ENCODE measurements around the gene XPO6. TPM values are rescaled to one million over a fixed set of nuclear protein-coding genes. Genes with fewer than 3 reads are reported as not detected.

XPO6 gene
- total RNA-seq, 3 donors from 2014 or later (not counting 1 experiment from before 2014, with no cell fraction given): 233 to 321 (median 240) TPM

DNA sequence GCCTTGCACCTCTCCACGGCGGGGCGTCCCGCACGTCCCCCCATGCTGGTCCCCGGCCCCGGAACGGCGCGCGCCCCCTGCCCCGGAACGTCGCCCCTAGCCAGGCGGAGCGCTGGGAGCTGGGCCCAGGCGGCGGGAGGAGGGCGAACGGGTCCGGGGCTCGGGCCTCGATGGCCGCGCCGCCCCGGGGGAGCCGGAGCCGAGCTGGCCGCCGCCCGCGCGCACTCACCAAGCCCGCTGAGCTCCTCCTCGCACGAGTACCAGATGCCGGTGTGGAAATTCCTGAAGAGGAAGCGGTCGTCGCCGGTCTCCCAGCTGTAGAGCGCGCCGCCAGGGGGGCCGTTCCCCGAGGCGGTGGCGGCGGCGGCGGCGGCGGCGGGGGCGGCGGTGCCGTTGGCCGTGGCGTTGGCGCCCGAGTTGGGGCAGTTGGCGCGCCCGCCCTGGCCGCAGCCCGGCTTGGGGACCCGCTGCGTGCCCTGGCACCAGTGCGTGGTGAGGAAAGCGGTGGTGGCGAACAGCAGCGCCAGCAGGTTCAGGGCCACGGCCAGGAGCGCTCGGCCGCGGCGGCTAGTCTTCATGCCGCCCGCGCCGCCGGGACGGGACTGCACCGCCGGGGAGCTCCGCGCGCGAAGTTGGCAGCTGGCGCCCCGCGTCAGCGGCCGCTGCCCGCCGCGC lies 148.8 kb downstream of the XPO6 start:
- intact Hi-C loops (cut with micrococcal nuclease): no loop called here
- Histone ChIP-seq H3K4me3 (ENCODE audit: low read length) (no peak overlapping the region), H3K27ac (ENCODE audit: low read length) (no peak overlapping the region), H3K4me1 (ENCODE audit: control insufficient read depth, insufficient read depth, low read length) (no peaks in the 10 kb centered on the region), H3K9me3 (ENCODE audit: control insufficient read depth, insufficient read depth, low read length) (no peaks in the 10 kb centered on the region), H3K36me3 (ENCODE audit: control insufficient read depth, insufficient read depth, low read length) (no peaks in the 10 kb centered on the region), H3K27me3 (ENCODE audit: control insufficient read depth, insufficient read depth, low read length) (peaks cover 3% of the 10 kb centered on the region)
- DNase-seq (no peak), ATAC-seq (no peak)
- WGBS (ENCODE audit: insufficient coverage): under 1% methylated on average over 99 of the region's 99 CpGs
- H3K36me3 Mint-ChIP-seq: no peaks in the 10 kb centered on the region
- H3K27me3 Mint-ChIP-seq (ENCODE audit: low read depth in 2 of 2): peaks cover 47 to 56% of the 10 kb centered on the region in 2 donors
- no peaks in the 10 kb centered on the region for H3K9me3 Mint-ChIP-seq
- no peaks in the 10 kb centered on the region for H3K4me1 Mint-ChIP-seq
- TF ChIP-seq, protein P1, sequence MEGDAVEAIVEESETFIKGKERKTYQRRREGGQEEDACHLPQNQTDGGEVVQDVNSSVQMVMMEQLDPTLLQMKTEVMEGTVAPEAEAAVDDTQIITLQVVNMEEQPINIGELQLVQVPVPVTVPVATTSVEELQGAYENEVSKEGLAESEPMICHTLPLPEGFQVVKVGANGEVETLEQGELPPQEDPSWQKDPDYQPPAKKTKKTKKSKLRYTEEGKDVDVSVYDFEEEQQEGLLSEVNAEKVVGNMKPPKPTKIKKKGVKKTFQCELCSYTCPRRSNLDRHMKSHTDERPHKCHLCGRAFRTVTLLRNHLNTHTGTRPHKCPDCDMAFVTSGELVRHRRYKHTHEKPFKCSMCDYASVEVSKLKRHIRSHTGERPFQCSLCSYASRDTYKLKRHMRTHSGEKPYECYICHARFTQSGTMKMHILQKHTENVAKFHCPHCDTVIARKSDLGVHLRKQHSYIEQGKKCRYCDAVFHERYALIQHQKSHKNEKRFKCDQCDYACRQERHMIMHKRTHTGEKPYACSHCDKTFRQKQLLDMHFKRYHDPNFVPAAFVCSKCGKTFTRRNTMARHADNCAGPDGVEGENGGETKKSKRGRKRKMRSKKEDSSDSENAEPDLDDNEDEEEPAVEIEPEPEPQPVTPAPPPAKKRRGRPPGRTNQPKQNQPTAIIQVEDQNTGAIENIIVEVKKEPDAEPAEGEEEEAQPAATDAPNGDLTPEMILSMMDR (IDR thresholded peaks at IDR 0.05): no peak
- H3K4me3 Mint-ChIP-seq: no peak overlapping the region
- no peak overlapping the region for H3K27ac Mint-ChIP-seq

DNA sequence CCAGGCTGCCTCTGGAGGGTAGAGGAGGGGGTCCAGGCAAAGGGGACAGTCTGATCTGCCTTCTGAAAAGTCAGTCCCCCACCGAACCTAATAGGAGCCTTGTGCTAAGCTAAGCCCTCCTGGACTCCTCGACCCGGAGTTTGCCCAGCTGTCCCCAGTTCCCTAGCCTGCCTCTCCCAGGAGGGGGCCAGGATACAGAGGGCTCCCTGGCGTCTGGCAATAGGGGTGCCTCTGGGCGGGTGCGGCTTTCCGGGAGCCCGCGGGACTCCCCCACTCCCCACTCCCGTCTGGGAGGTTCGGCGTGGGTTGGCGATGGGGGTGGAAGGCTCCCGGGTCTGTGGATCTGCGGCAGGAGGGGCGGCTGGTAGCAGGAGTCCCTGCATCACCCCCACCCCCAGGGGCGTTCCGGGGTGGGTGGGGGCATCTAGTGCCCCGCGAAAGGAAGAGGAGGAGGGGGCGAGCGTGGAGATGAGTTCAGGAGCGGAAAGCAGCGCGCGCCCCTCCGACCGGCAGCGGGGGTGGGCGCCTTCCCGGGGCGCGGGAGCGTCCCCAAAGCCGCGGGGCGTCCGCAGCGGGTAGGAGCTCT lies 149.4 kb downstream of the XPO6 start:
- Histone ChIP-seq H3K4me1 (ENCODE audit: control insufficient read depth, insufficient read depth, low read length) (no peaks in the 10 kb centered on the region), H3K4me3 (ENCODE audit: low read length) (no peak overlapping the region), H3K27ac (ENCODE audit: low read length) (no peak overlapping the region), H3K36me3 (ENCODE audit: control insufficient read depth, insufficient read depth, low read length) (no peaks in the 10 kb centered on the region), H3K9me3 (ENCODE audit: control insufficient read depth, insufficient read depth, low read length) (no peaks in the 10 kb centered on the region), H3K27me3 (ENCODE audit: control insufficient read depth, insufficient read depth, low read length) (peaks cover 3% of the 10 kb centered on the region)
- TF ChIP-seq, protein P1 (IDR thresholded peaks at IDR 0.05): no peak
- Mint-ChIP-seq H3K27me3 (ENCODE audit: low read depth in 2 of 2) (peaks cover 47 to 61% of the 10 kb centered on the region in 2 donors), H3K4me1 (no peaks in the 10 kb centered on the region), H3K4me3 (no peak overlapping the region), H3K36me3 (no peaks in the 10 kb centered on the region), H3K9me3 (no peaks in the 10 kb centered on the region), H3K27ac (no peak overlapping the region)
- ATAC-seq (no peak), DNase-seq (no peak)
- WGBS (ENCODE audit: insufficient coverage): 8% methylated on average over 27 of the region's 39 CpGs
- intact Hi-C loops (cut with micrococcal nuclease): no loop called here

DNA sequence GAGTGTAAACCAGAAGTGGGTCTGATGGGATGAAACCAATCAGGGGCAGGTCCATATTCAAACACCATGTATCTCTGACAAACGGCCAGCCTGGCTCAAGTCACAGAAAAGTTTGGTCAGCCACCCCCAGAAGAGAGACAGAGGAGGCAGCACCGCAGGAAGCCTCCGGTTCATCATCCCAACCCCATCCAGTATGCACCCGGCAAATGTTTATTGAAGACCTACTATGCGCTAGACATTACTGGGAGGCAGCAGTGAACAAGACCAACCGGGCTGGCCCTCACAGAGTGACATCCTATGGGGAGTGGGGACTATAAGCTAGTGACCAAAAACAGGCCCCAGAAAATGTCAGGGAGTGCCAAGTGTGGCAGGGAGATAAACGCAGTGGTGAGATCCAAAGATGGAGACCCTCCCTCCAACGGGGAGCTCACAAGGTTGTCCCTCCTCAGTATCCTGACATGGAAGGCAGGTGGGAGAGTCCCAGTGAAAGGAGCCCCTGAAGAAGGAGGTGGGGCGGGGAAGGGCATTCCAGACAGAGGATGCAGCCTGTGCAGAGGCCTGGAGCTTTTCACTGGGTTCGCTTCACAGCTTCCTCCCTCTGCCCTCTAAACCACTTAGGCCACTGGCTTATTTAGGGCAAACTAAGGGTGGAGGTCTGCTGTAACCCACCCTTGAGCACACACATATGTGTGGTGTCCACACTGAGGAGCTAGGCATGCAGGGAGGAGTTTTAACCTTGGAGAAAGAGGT lies 150.2 kb downstream of the XPO6 start:
- ATAC-seq (no peak), DNase-seq (no peak)
- no peaks in the 10 kb centered on the region for H3K4me1 Mint-ChIP-seq
- H3K27me3 ChIP-seq (ENCODE audit: control insufficient read depth, insufficient read depth, low read length): peaks cover 3% of the 10 kb centered on the region
- peaks cover 51 to 67% of the 10 kb centered on the region in 2 donors for H3K27me3 Mint-ChIP-seq (ENCODE audit: low read depth in 2 of 2)
- WGBS (ENCODE audit: insufficient coverage): 71% methylated on average over 9 of the region's 10 CpGs
- H3K4me3 Mint-ChIP-seq: no peak overlapping the region
- no peak overlapping the region for H3K27ac Mint-ChIP-seq
- no peaks in the 10 kb centered on the region for H3K9me3 ChIP-seq (ENCODE audit: control insufficient read depth, insufficient read depth, low read length)
- TF ChIP-seq, protein P1 (IDR thresholded peaks at IDR 0.05): no peak
- intact Hi-C loops (cut with micrococcal nuclease): no loop called here
- H3K36me3 Mint-ChIP-seq: no peaks in the 10 kb centered on the region
- H3K4me3 ChIP-seq (ENCODE audit: low read length): no peak overlapping the region
- H3K36me3 ChIP-seq (ENCODE audit: control insufficient read depth, insufficient read depth, low read length): no peaks in the 10 kb centered on the region
- no peaks in the 10 kb centered on the region for H3K4me1 ChIP-seq (ENCODE audit: control insufficient read depth, insufficient read depth, low read length)
- no peak overlapping the region for H3K27ac ChIP-seq (ENCODE audit: low read length)
- no peaks in the 10 kb centered on the region for H3K9me3 Mint-ChIP-seq
